HEK293T (cell line): ENCODE data around the gene RFC4.

Source experiments
- BHLHE40 ChIP-seq: fragments of 450-650 bp; IDR thresholded peaks from 2 replicates; pipeline ENCODE4 v1.6.1; 2016; ENCODE audit warnings: mild to moderate bottlenecking, moderate library complexity, borderline replicate concordance
- ELF4 ChIP-seq: fragments of 450-650 bp; IDR thresholded peaks from 2 replicates; pipeline ENCODE4 v1.6.1; 2017; ENCODE audit warnings: antibody characterized with exemption
- FOXM1 ChIP-seq: fragments of 450-650 bp; IDR thresholded peaks from 2 replicates; pipeline ENCODE4 v1.6.1; 2017; ENCODE audit warnings: mild to moderate bottlenecking, borderline replicate concordance
- HDGF ChIP-seq: fragments of 450-650 bp; IDR thresholded peaks from 2 replicates; pipeline ENCODE4 v1.6.1; 2017; ENCODE audit warnings: antibody characterized with exemption, borderline replicate concordance
- L3MBTL2 ChIP-seq: fragments of 450-650 bp; conservative IDR thresholded peaks from 2 replicates; pipeline ENCODE4 v1.6.1; 2016; ENCODE audit warnings: mild to moderate bottlenecking
- NFRKB ChIP-seq: fragments of 450-650 bp; IDR thresholded peaks from 2 replicates; pipeline ENCODE4 v1.6.1; 2016; ENCODE audit warnings: mild to moderate bottlenecking, moderate library complexity
- SP1 ChIP-seq: fragments of 450-650 bp; IDR thresholded peaks from 2 replicates; pipeline ENCODE4 v1.6.1; 2017
- SUZ12 ChIP-seq: fragments of 450-650 bp; IDR thresholded peaks from 2 replicates; pipeline ENCODE4 v1.6.1; 2016; ENCODE audit warnings: mild to moderate bottlenecking
- ZNF384 ChIP-seq: fragments of 450-650 bp; IDR thresholded peaks from 2 replicates; pipeline ENCODE4 v1.6.1; 2016
- TF ChIP-seq, protein P1 (sequence below): fragments of 450-650 bp; IDR thresholded peaks from 2 replicates; pipeline ENCODE4 v1.6.1; 2016

DNA sequence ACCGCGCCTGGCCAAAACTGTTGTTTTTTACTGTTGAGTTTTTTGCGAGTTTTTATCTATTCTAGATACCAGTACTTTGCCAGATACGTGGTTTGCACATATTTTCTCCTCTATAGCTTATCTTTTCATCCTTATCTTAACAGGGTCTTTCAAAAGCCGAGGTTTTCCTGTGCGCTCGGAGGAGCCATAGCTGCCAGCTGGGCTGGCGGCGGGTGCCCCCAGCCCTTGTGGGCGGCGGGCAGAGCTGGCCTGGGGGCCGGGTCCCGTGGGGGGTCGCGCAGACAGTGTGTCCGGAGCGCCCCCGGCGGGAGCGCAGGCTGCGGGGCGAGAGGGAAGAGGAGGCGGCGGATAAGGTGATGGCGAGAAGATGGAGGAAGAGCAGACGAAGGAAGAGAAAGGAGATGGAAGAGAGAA lies 34.0 kb downstream of the RFC4 start:
- TF ChIP-seq ELF4 (no peak), SP1 (no peak), BHLHE40 (no peak), L3MBTL2 (no peak), NFRKB (no peak), ZNF384 (no peak), SUZ12 (no peak), FOXM1 (no peak), HDGF (no peak)
- TF ChIP-seq, protein P1, sequence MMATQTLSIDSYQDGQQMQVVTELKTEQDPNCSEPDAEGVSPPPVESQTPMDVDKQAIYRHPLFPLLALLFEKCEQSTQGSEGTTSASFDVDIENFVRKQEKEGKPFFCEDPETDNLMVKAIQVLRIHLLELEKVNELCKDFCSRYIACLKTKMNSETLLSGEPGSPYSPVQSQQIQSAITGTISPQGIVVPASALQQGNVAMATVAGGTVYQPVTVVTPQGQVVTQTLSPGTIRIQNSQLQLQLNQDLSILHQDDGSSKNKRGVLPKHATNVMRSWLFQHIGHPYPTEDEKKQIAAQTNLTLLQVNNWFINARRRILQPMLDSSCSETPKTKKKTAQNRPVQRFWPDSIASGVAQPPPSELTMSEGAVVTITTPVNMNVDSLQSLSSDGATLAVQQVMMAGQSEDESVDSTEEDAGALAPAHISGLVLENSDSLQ = no peak
